ENCODE data around the gene PTPRN2. TPM values are rescaled to one million over a fixed set of nuclear protein-coding genes. Genes with fewer than 3 reads are reported as not detected.

PTPRN2 gene
- polyA plus RNA-seq, 2 donors: 0.37 to 0.40 TPM

- H3K27me3 ChIP-seq (ENCODE audit: control insufficient read depth in 1 of 2, insufficient read depth in 2 of 2, low read length in 2 of 2): no peaks in the 10 kb centered on the region
- H3K9me3 ChIP-seq (ENCODE audit: control insufficient read depth in 2 of 2, insufficient read depth in 1 of 2, low read depth in 1 of 2, low read length in 1 of 2): peaks cover 0 to 10% of the 10 kb centered on the region in 2 donors
- WGBS, 2 donors: 85 to 90% methylated on average over 11 of the region's 11 CpGs
- H3K4me3 ChIP-seq (ENCODE audit: low read depth in 1 of 2, low read length in 2 of 2): no peak overlapping the region
- H3K4me1 ChIP-seq (ENCODE audit: control insufficient read depth in 2 of 2, insufficient read depth in 2 of 2, low read length in 1 of 2): no peaks in the 10 kb centered on the region
- H3K27ac ChIP-seq (ENCODE audit: low read depth in 2 of 2, low read length in 1 of 2): no peak overlapping the region
- H3K36me3 ChIP-seq (ENCODE audit: control insufficient read depth in 2 of 2, insufficient read depth in 2 of 2, low read length in 1 of 2): no peaks in the 10 kb centered on the region
Observed at GRCh38 chr7:157886711-157887110, 700.9 kb downstream of the PTPRN2 start.

- no peak overlapping the region for H3K27ac ChIP-seq (ENCODE audit: low read depth in 2 of 2, low read length in 1 of 2)
- WGBS, 2 donors: 76 to 79% methylated on average over 9 of the region's 9 CpGs
- H3K4me1 ChIP-seq (ENCODE audit: control insufficient read depth in 2 of 2, insufficient read depth in 2 of 2, low read length in 1 of 2): no peaks in the 10 kb centered on the region
- H3K27me3 ChIP-seq (ENCODE audit: control insufficient read depth in 1 of 2, insufficient read depth in 2 of 2, low read length in 2 of 2): no peaks in the 10 kb centered on the region
- H3K4me3 ChIP-seq (ENCODE audit: low read depth in 1 of 2, low read length in 2 of 2): no peak overlapping the region
- no peaks in the 10 kb centered on the region for H3K36me3 ChIP-seq (ENCODE audit: control insufficient read depth in 2 of 2, insufficient read depth in 2 of 2, low read length in 1 of 2)
- peaks cover 0 to 10% of the 10 kb centered on the region in 2 donors for H3K9me3 ChIP-seq (ENCODE audit: control insufficient read depth in 2 of 2, insufficient read depth in 1 of 2, low read depth in 1 of 2, low read length in 1 of 2)
Observed at GRCh38 chr7:157886266-157886665, 701.4 kb downstream of the PTPRN2 start.

- no peaks in the 10 kb centered on the region for H3K27me3 ChIP-seq (ENCODE audit: control insufficient read depth in 1 of 2, insufficient read depth in 2 of 2, low read length in 2 of 2)
- WGBS, 2 donors: 69 to 75% methylated on average over 6 of the region's 6 CpGs
- no peak overlapping the region for H3K27ac ChIP-seq (ENCODE audit: low read depth in 2 of 2, low read length in 1 of 2)
- H3K36me3 ChIP-seq (ENCODE audit: control insufficient read depth in 2 of 2, insufficient read depth in 2 of 2, low read length in 1 of 2): no peaks in the 10 kb centered on the region
- no peaks in the 10 kb centered on the region for H3K4me1 ChIP-seq (ENCODE audit: control insufficient read depth in 2 of 2, insufficient read depth in 2 of 2, low read length in 1 of 2)
- H3K4me3 ChIP-seq (ENCODE audit: low read depth in 1 of 2, low read length in 2 of 2): no peak overlapping the region
- H3K9me3 ChIP-seq (ENCODE audit: control insufficient read depth in 2 of 2, insufficient read depth in 1 of 2, low read depth in 1 of 2, low read length in 1 of 2): peaks cover 0 to 10% of the 10 kb centered on the region in 2 donors
Observed at GRCh38 chr7:157885140-157885539, 702.5 kb downstream of the PTPRN2 start.

GRCh38 chr7:157884461-157885062 is 703.1 kb downstream of the PTPRN2 start:
- H3K36me3 ChIP-seq (ENCODE audit: control insufficient read depth in 2 of 2, insufficient read depth in 2 of 2, low read length in 1 of 2): no peaks in the 10 kb centered on the region
- H3K9me3 ChIP-seq (ENCODE audit: control insufficient read depth in 2 of 2, insufficient read depth in 1 of 2, low read depth in 1 of 2, low read length in 1 of 2): peaks cover 0 to 10% of the 10 kb centered on the region in 2 donors
- WGBS, 2 donors: 88 to 93% methylated on average over 9 of the region's 9 CpGs
- H3K27me3 ChIP-seq (ENCODE audit: control insufficient read depth in 1 of 2, insufficient read depth in 2 of 2, low read length in 2 of 2): no peaks in the 10 kb centered on the region
- H3K4me3 ChIP-seq (ENCODE audit: low read depth in 1 of 2, low read length in 2 of 2): no peak overlapping the region
- H3K27ac ChIP-seq (ENCODE audit: low read depth in 2 of 2, low read length in 1 of 2): no peak overlapping the region
- no peaks in the 10 kb centered on the region for H3K4me1 ChIP-seq (ENCODE audit: control insufficient read depth in 2 of 2, insufficient read depth in 2 of 2, low read length in 1 of 2)

GRCh38 chr7:157881048-157881771 is 706.4 kb downstream of the PTPRN2 start:
- 82 to 87% methylated on average over 8 of the region's 8 CpGs for WGBS, 2 donors
- H3K4me3 ChIP-seq (ENCODE audit: low read depth in 1 of 2, low read length in 2 of 2): no peak overlapping the region
- H3K36me3 ChIP-seq (ENCODE audit: control insufficient read depth in 2 of 2, insufficient read depth in 2 of 2, low read length in 1 of 2): no peaks in the 10 kb centered on the region

GRCh38 chr7:157879391-157879790 is 708.2 kb downstream of the PTPRN2 start:
- Histone ChIP-seq H3K36me3 (ENCODE audit: control insufficient read depth in 2 of 2, insufficient read depth in 2 of 2, low read length in 1 of 2) (no peaks in the 10 kb centered on the region), H3K9me3 (ENCODE audit: control insufficient read depth in 2 of 2, insufficient read depth in 1 of 2, low read depth in 1 of 2, low read length in 1 of 2) (no peaks in the 10 kb centered on the region), H3K4me1 (ENCODE audit: control insufficient read depth in 2 of 2, insufficient read depth in 2 of 2, low read length in 1 of 2) (no peaks in the 10 kb centered on the region), H3K4me3 (ENCODE audit: low read depth in 1 of 2, low read length in 2 of 2) (no peak overlapping the region), H3K27ac (ENCODE audit: low read depth in 2 of 2, low read length in 1 of 2) (no peak overlapping the region), H3K27me3 (ENCODE audit: control insufficient read depth in 1 of 2, insufficient read depth in 2 of 2, low read length in 2 of 2) (peaks cover 0 to 4% of the 10 kb centered on the region in 2 donors)
- 84 to 92% methylated on average over 10 of the region's 10 CpGs for WGBS, 2 donors

More at GRCh38 chr7:157881048-157881771, 706.4 kb downstream of the PTPRN2 start:
- H3K27me3 ChIP-seq (ENCODE audit: control insufficient read depth in 1 of 2, insufficient read depth in 2 of 2, low read length in 2 of 2): peaks cover 0 to 4% of the 10 kb centered on the region in 2 donors
- H3K27ac ChIP-seq (ENCODE audit: low read depth in 2 of 2, low read length in 1 of 2): no peak overlapping the region
- H3K4me1 ChIP-seq (ENCODE audit: control insufficient read depth in 2 of 2, insufficient read depth in 2 of 2, low read length in 1 of 2): no peaks in the 10 kb centered on the region
- H3K9me3 ChIP-seq (ENCODE audit: control insufficient read depth in 2 of 2, insufficient read depth in 1 of 2, low read depth in 1 of 2, low read length in 1 of 2): peaks cover 0 to 10% of the 10 kb centered on the region in 2 donors

GRCh38 chr7:157877298-157878090 is 710.1 kb downstream of the PTPRN2 start:
- Histone ChIP-seq H3K4me3 (ENCODE audit: low read depth in 1 of 2, low read length in 2 of 2) (no peak overlapping the region), H3K27ac (ENCODE audit: low read depth in 2 of 2, low read length in 1 of 2) (no peak overlapping the region), H3K27me3 (ENCODE audit: control insufficient read depth in 1 of 2, insufficient read depth in 2 of 2, low read length in 2 of 2) (peaks cover 0 to 4% of the 10 kb centered on the region in 2 donors), H3K36me3 (ENCODE audit: control insufficient read depth in 2 of 2, insufficient read depth in 2 of 2, low read length in 1 of 2) (no peaks in the 10 kb centered on the region), H3K9me3 (ENCODE audit: control insufficient read depth in 2 of 2, insufficient read depth in 1 of 2, low read depth in 1 of 2, low read length in 1 of 2) (no peaks in the 10 kb centered on the region), H3K4me1 (ENCODE audit: control insufficient read depth in 2 of 2, insufficient read depth in 2 of 2, low read length in 1 of 2) (no peaks in the 10 kb centered on the region)
- 66 to 72% methylated on average over 31 of the region's 31 CpGs for WGBS, 2 donors

- H3K4me1 ChIP-seq (ENCODE audit: control insufficient read depth in 2 of 2, insufficient read depth in 2 of 2, low read length in 1 of 2): no peaks in the 10 kb centered on the region
- H3K27ac ChIP-seq (ENCODE audit: low read depth in 2 of 2, low read length in 1 of 2): no peak overlapping the region
- peaks cover 0 to 4% of the 10 kb centered on the region in 2 donors for H3K27me3 ChIP-seq (ENCODE audit: control insufficient read depth in 1 of 2, insufficient read depth in 2 of 2, low read length in 2 of 2)
- H3K9me3 ChIP-seq (ENCODE audit: control insufficient read depth in 2 of 2, insufficient read depth in 1 of 2, low read depth in 1 of 2, low read length in 1 of 2): no peaks in the 10 kb centered on the region
- 74% methylated on average over 36 of the region's 36 CpGs for WGBS, 2 donors
- H3K36me3 ChIP-seq (ENCODE audit: control insufficient read depth in 2 of 2, insufficient read depth in 2 of 2, low read length in 1 of 2): no peaks in the 10 kb centered on the region
- no peak overlapping the region for H3K4me3 ChIP-seq (ENCODE audit: low read depth in 1 of 2, low read length in 2 of 2)
Observed at GRCh38 chr7:157876469-157877285, 710.9 kb downstream of the PTPRN2 start.
